OCI-LY3 (cell line): ENCODE measurements around the gene ERAL1.

ENCODE experiments used
- H2AFZ ChIP-seq: fragments of 200-600, 300-600 bp; shearing (Covaris generic); 2 replicates; pipeline ENCODE4 v1.6.0; 2014; ENCODE audit warnings: antibody characterized with exemption, low read depth, low read length
- H3K27ac ChIP-seq: fragments of 200-600, 300-600 bp; sonication (generic); 2 replicates; pipeline ENCODE4 v1.5.1; 2014; ENCODE audit warnings: mild to moderate bottlenecking, low read length, moderate library complexity, mixed read lengths
- H3K27me3 ChIP-seq: fragments of 200-600, 300-600 bp; sonication (generic); 2 replicates; pipeline ENCODE4 v1.6.1; 2014; ENCODE audit warnings: low read depth, low read length, mixed read lengths
- H3K36me3 ChIP-seq: fragments of 200-600, 300-600 bp; sonication (generic); replicated peaks from 2 replicates; pipeline ENCODE3; 2014; ENCODE audit warnings: low read depth, low read length, mixed read lengths
- H3K4me1 ChIP-seq: fragments of 300-600, 200-600 bp; sonication (generic); 2 replicates; pipeline ENCODE4 v1.6.1; 2014; ENCODE audit warnings: low read length, mixed read lengths
- H3K4me2 ChIP-seq: fragments of 200-600, 300-600 bp; sonication (generic); 2 replicates; pipeline ENCODE4 v1.6.1; 2014; ENCODE audit warnings: low read length, mixed read lengths
- H3K4me3 ChIP-seq: fragments of 300-600, 200-600 bp; sonication (generic); 2 replicates; pipeline ENCODE4 v1.5.1; 2014; ENCODE audit warnings: antibody characterized with exemption, mild to moderate bottlenecking, low read length, moderate library complexity
- H3K79me2 ChIP-seq: fragments of 300-600, 200-600 bp; shearing (Covaris generic); 2 replicates; pipeline ENCODE4 v1.6.1; 2014; ENCODE audit warnings: mild to moderate bottlenecking, low read length, mixed read lengths
- H3K9ac ChIP-seq: fragments of 300-600, 200-600 bp; shearing (Covaris generic); 2 replicates; pipeline ENCODE4 v1.6.0; 2014; ENCODE audit warnings: mild to moderate bottlenecking, low read length, moderate library complexity
- H3K9me3 ChIP-seq: fragments of 200-600, 300-600 bp; shearing (Covaris generic); 2 replicates; pipeline ENCODE4 v1.6.1; 2014; ENCODE audit warnings: low read length, mixed read lengths; ENCODE audit not compliant: insufficient read depth
- H4K20me1 ChIP-seq: fragments of 200-600, 300-600 bp; sonication (generic); 2 replicates; pipeline ENCODE4 v1.6.1; 2016; ENCODE audit warnings: low read length, mixed read lengths; ENCODE audit not compliant: insufficient read depth
- CTCF ChIP-seq: fragments of 200-600, 300-600 bp; sonication (generic); IDR thresholded peaks from 2 replicates; pipeline ENCODE4 v1.5.1; 2014; ENCODE audit warnings: antibody characterized with exemption, low read length, low read depth
- EZH2phosphoT487 ChIP-seq: fragments of 200-600 bp; shearing (Covaris generic); IDR thresholded peaks from 2 replicates; pipeline ENCODE4 v1.6.1; 2018; ENCODE audit warnings: antibody characterized with exemption, mixed run types, low read depth

Gene ERAL1

GRCh38 chr17:28812091-28812747 lies 42.6 kb upstream of the ERAL1 start:
- Histone ChIP-seq H3K9ac (peak overlapping the region; percentile 84), H3K4me2 (peak overlapping the region; percentile 93), H3K27ac (peak overlapping the region; percentile 70), H3K79me2 (peaks cover 83% of the 10 kb centered on the region), H3K4me1 (peaks cover 37% of the 10 kb centered on the region), H4K20me1 (0 out of 2 replicates have a peak, but pooled peaks cover 8% of the 10 kb centered on the region), H3K4me3 (peak overlapping the region; percentile 88), H2AFZ (peak overlapping the region; percentile 94), H3K36me3 (no peaks in the 10 kb centered on the region), H3K27me3 (no peaks in the 10 kb centered on the region), H3K9me3 (no peaks in the 10 kb centered on the region)
- TF ChIP-seq EZH2phosphoT487 (no peak), CTCF (no peak)

DNA sequence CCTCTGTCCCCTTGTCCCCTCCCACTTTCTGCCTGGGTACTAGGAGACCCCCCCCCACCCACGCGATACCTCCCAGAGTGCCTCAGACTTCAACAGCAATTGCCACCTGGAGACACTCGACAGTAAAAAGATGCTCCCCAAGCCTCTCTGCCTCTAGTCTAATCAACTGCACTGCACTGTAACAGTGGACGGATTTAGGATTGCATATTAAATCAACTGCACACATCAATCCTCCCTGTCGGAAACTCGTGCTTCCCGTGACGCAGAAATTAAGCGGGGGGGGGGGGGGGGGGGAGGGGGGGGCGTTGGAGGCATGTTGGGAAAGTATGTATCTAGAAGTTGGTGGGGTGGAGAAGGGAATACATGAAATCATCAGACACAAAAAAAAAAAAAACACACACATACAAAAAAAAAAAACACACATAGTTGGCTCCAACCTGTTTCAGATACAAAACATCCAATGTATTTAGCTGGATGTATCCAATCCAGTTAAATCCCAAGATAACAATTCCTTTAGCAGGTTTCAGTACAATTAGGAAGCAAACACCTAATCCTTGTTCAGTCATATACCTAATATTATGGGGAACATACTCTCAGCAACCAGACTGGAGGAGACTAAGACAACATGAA lies 42.0 kb upstream of the ERAL1 start:
- H4K20me1 ChIP-seq: 0 out of 2 replicates have a peak, but pooled peaks cover 6% of the 10 kb centered on the region
- no peaks in the 10 kb centered on the region for H3K9me3 ChIP-seq
- TF ChIP-seq CTCF (no peak), EZH2phosphoT487 (no peak)
- H3K79me2 ChIP-seq: peaks cover 81% of the 10 kb centered on the region
- peak overlapping the region; percentile 94 for H2AFZ ChIP-seq
- peaks cover 37% of the 10 kb centered on the region for H3K4me1 ChIP-seq
- H3K4me3 ChIP-seq: peak overlapping the region; percentile 88
- peak overlapping the region; percentile 70 for H3K27ac ChIP-seq
- H3K36me3 ChIP-seq: no peaks in the 10 kb centered on the region
- no peaks in the 10 kb centered on the region for H3K27me3 ChIP-seq
- H3K4me2 ChIP-seq: peak overlapping the region; percentile 66
- peak overlapping the region; percentile 84 for H3K9ac ChIP-seq

GRCh38 chr17:28816540-28816939 lies 38.3 kb upstream of the ERAL1 start:
- H3K79me2 ChIP-seq: peaks cover 73% of the 10 kb centered on the region
- H3K27ac ChIP-seq: no peak overlapping the region
- H3K9ac ChIP-seq: no peak overlapping the region
- no peak overlapping the region for H3K4me2 ChIP-seq
- H3K27me3 ChIP-seq: no peaks in the 10 kb centered on the region
- H3K9me3 ChIP-seq: no peaks in the 10 kb centered on the region
- peaks cover 3% of the 10 kb centered on the region for H3K36me3 ChIP-seq
- H3K4me1 ChIP-seq: peaks cover 7% of the 10 kb centered on the region
- H4K20me1 ChIP-seq: no peaks in the 10 kb centered on the region
- H2AFZ ChIP-seq: no peak overlapping the region
- no peak overlapping the region for H3K4me3 ChIP-seq
- TF ChIP-seq CTCF (no peak), EZH2phosphoT487 (no peak)

- no peak overlapping the region for H2AFZ ChIP-seq
- no peak overlapping the region for H3K9ac ChIP-seq
- TF ChIP-seq CTCF (no peak), EZH2phosphoT487 (no peak)
- H4K20me1 ChIP-seq: no peaks in the 10 kb centered on the region
- H3K9me3 ChIP-seq: no peaks in the 10 kb centered on the region
- H3K4me3 ChIP-seq: no peak overlapping the region
- no peaks in the 10 kb centered on the region for H3K27me3 ChIP-seq
- no peak overlapping the region for H3K4me2 ChIP-seq
- no peaks in the 10 kb centered on the region for H3K4me1 ChIP-seq
- H3K79me2 ChIP-seq: peaks cover 71% of the 10 kb centered on the region
- H3K27ac ChIP-seq: no peak overlapping the region
- H3K36me3 ChIP-seq: peaks cover 3% of the 10 kb centered on the region
Observed at GRCh38 chr17:28818819-28819221, 36.0 kb upstream of the ERAL1 start.
